NCI-H2196 treated with DMSO at 0.1 percent for 48 hours (cell line): ENCODE data around the gene CFHR5.
"Not testable (repeated sequence)": the region's sequence is repeated elsewhere in the genome, so short reads cannot be mapped to it uniquely, and the experiment has no call there.

Source experiments
- DNase-seq: peaks from one replicate; lab custom pipeline; 2025; ENCODE audit not compliant: unreplicated experiment; lab: John Stamatoyannopoulos, UW

Gene CFHR5

DNA sequence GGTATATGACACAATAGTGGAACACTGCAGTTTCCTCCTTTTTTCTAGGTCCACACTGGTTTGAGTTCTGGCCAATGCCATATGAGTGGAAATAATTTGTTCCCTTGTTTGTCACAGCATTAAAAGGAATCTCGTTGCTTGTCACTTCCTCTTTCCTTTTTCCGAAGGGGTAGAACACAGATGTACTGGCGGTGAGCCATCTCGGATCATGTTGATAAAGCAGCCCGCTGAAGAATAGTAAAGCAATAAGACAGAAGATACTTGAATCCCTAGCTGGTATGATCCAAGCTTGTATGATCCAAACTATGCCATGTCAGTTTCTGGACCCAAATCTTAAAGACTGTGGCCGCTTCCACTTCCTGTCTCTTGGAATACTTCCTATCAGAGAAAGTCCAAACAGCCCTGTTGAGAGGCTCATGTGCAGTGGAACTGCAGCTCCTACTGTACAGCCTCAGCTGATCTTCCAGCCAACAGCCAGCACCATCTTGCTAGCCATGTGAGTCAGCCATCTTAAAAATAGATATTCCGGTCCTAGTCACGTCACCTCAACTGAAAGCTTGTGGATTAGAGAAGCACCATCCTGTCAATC lies 40.3 kb downstream of the CFHR5 start:
- DNase-seq, result no peak

DNA sequence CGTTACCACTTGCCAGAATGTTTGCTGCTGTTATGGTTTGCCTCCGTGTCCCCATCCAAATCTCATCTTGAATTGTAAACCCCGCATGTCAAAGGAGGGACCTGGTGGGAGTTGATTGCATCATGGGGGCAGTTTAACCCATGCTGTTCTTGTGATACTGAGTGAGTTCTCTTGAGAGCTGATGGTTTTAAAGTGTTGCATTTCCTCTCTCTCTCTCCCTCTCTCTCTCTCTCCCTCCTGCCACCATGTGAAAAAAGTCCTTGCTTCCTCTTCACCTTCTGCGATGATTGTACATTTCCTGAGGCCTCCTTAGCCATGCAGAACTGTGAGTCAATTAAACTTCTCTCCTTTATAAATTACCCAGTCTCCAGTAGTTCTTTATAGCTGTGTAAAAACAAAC lies 44.4 kb downstream of the CFHR5 start:
- no peak for DNase-seq

DNA sequence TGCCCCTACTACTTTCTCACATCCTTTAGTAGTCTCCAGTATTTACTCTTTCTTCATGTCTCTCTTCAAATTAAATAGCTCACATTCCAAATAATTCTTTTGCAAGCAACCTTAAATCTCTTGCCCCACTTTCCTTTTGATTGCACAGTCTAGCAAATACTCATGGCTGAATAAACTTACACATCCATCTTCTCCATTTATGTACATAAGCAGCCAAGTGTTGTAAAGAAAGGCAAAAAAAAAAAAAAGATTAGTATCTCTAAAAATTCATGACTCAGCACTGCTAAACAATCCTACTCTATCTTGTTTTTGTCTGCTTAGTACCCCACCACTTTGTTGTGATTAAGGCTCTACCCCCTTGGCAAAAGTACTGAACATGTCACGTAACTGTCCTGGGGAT lies 47.1 kb downstream of the CFHR5 start:
- DNase-seq, result no peak

DNA sequence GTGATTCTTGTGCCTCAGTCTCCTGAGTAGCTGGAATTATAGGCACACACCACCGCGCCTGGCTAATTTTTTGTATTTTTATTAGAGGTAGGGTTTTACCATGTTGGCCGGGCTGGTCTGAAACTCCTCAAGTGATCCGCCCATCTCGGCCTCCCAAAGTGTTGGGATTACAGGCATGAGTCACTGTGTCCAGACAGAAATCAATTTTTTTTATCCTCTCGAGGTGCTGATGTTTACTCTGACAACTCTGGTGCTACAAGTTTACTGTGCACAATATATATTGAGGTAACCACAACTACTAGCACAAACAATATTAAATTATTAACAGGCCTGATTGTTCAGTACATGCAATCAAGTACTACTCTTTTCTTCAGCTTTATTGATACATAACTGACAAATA lies 50.0 kb downstream of the CFHR5 start:
- DNase-seq, result no peak

DNA sequence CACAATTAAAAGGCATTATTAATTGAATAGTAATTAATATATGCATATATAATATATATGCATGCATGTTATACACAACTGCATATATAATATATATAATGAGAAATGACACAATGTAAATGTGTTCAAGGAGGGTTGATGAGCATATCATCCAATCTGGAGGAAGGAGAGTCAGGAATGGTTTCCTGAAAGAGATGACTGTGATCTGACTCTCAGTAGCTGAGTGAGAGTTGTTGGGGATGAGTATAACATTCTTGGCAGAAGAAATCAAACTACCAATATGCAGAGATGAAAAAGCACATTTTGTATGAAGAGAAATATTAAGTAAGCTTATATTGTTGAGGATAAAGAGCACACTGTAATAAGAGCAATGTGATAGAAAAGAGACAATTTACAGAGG lies 52.4 kb downstream of the CFHR5 start:
- DNase-seq, result no peak

DNA sequence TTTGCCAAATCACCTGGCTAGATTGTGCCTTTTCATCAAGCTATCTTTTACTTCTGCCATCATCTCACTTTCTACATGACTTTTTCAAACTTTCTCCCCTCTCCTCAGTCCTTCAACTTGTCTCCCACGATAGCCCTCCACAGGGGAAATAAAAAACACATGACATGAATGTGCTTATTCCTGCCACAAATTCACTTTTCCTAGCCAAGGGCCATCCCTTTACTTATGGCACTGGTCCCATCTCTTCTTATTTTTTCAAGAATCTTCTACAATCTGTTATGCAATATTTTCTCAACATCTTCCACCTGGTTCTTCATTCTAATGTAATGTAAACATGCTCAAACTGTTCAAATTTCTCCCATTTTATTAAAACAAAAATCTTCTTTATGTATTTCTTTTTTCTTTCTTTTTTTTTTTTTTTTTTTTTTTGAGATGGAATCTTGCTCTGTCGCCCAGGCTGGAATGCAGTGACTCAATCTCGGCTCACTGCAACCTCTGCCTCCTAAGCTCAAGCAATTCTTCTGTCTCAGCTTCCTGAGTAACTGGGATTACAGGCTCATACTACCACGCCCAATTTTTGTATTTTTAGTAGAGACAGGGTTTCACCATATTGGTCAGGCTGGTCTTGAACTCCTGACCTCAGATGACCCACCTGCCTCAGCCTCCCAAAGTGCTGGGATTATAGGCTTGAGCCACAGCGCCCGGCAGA lies 57.4 kb downstream of the CFHR5 start:
- DNase-seq, result not testable (repeated sequence)

DNA sequence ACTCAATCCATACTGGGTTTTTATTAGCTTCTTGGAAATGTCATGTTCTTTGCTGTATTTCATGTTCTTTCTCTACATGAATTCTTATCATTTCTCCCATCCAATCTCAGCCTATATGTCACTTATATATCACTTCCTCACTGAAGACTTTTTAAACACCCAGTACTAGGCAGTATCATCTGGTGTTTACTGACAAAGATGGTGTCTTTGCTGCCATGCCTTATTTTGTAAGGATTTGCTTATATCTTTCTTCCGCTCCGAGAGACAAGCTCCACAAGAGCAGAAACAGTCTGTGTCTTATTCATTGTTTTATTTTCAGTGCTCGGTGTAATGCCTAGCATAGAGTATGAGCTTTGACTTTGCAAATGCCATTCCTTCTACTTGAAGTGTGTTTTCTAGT lies 59.5 kb downstream of the CFHR5 start:
- no peak for DNase-seq

DNA sequence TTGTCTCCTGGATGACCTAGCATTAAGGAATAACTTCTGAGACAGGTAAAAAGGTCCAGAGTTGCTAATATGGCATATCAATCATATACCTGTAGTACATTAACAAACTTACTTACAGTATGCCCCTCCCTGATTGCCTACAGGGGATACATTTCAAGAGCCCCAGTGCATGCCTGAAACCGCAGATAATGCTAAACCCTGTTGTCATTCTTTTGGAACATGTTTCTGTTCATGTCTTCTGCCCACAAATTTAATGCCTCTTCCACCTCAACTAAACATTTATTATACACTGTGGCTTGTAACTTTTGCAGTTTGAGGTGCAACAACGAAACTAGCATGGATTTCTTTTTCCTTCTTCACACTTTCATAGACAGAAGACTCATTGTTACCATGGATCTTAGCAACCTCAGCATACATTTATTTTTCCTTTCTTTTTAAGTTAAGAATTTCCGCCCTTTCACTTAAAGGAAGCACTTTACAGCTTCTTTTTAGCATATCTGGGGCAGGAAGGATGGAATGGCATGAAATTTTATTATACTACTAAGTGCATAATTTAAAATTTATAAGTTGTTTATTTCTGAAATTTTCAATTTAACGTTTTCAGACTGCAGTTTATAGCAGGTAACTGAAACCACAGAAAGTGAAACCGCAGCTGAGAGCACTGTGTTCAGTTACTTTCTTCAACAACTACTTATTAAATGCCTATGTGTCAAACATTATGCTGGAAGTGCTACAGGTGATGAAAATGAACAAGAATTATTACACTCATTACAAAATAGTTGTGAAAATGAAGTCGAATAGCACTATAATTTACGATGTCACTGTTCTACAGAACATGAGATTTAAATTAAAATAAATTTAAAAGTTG lies 64.4 kb downstream of the CFHR5 start:
- DNase-seq, result no peak

DNA sequence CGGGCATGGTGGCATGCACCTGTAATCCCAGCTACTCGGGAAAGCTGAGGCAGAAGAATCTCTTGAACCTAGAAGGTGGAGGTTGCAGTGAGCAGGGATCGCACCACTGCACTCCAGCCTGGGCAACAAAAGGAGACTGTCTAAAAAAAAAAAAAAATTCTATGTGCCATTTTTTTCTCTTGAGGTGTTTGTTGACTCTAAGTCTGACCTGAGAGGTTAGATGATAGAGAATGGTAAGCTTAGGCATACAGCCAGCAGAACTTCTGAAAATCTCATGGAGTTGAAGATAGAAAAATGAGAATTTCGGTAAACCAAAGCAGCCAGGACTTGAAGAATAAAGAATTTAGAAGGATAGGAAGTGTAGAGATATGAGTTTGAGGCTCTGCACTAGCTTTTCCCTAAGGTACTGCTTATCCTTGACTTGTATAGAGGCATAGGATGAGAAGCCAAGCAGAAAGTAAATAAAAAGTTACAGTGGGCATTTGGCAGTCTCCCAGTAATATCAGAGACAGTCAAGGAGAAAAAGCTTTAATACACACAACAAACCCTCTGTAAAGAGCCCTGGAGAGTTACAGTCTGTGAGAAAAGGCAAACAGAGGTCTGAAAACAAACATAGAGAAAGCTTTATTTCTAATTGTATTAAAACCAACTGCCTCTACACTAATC lies 65.5 kb downstream of the CFHR5 start:
- DNase-seq, result no peak

DNA sequence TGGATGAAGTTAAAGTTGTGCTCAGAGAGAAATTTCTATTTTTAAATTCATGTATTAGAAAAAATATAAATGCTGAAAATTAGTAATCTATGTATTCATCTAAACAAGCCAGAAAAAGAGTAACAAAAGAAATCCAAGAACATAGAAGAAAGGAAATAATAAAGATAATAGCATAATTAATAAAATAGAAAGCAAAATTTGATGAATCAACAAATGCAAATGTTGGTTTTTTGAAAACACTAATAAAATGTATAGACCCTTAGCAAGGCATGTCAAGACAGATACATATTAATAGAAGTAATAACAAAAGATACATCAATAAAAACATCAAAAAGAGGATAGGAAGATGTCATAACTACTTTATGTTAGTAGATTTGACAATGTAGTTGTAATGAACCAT lies 71.7 kb downstream of the CFHR5 start:
- no peak for DNase-seq
